ENCODE results near the gene ABHD6. TPM values are rescaled to one million over a fixed set of nuclear protein-coding genes. Genes with fewer than 3 reads are reported as not detected.

ABHD6 gene, protein sequence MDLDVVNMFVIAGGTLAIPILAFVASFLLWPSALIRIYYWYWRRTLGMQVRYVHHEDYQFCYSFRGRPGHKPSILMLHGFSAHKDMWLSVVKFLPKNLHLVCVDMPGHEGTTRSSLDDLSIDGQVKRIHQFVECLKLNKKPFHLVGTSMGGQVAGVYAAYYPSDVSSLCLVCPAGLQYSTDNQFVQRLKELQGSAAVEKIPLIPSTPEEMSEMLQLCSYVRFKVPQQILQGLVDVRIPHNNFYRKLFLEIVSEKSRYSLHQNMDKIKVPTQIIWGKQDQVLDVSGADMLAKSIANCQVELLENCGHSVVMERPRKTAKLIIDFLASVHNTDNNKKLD
- total RNA-seq (ENCODE audit: low replicate concordance) = 5.6 and 7.1 TPM in 2 replicates

DNA sequence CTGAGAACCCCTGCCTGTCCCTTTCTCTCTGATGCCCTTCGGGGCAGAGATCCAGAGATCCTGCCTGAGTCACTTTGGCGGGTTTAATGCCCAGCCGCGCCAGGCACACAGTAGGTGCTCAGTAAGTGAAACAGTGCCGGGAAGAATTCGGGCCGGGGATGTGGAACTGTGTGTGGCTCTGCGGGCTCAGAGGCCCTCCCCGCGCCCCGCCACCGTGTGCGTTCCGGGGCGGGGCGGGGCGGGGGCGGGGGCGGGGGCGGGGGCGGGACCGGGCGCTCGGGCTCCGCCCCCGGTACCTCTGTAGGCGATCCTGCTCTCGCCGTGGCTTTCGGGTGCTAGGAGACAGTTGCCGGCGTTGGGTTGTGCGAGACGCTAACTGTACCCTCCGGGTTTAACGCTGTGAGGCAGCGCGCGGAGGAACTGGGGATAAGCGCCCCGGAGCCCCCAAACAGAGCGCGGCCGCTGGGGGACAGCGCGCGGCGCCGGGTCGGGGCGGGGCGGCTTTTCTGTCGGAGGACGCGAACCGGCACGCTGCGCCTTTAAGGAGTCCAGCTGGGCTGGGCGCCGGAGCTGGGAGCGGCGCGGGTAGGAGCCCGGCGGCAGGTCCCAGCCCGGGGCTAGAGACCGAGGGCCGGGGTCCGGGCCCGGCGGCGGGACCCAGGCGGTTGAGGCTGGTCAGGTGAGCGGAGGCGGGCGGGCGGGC, at the start of gene ABHD6:
Gene ABHD6, plus strand, starts transcription at position 555 of the 703 bp plus-strand sequence. CDS start 18,795 bp downstream, outside the sequence.

DNA sequence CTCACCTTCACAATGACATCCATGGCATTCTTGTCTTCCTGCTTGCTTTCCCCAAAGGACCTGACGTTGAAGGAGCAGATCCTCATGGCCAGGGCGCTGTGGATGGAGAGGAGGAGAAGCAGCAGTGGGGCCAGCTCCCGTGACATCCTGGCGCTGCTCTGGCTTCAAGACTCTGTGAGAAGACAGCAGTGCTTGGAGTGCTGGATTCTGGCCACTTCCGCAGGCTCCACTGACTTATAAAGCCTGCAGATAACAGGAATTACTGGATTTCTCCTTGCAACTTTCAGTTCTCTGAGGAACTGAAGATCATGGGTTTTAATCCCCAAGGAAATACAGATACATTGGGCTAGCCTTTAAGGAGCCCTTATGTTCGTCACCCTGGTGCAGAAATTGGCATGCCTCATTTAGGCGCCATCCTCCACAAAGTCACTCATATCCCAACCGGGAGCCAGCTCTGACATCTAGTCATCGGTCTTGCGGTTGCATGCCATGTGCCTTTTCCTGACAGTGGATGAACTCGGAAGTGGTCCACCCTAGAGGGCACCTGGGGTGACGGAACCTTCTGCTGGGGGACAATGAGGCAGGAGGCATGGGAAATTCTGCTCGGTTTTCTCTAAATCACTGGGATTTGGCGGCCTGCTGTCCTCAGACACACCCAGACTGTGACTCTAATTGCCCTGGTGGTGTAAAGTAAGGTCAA, 26.7 kb upstream of the ABHD6 start, which contains the start of gene DNASE1L3:
Gene DNASE1L3, minus strand, starts transcription at position 212 of the 700 bp plus-strand sequence. Its CDS starts 66 bp downstream, at position 146.

DNA sequence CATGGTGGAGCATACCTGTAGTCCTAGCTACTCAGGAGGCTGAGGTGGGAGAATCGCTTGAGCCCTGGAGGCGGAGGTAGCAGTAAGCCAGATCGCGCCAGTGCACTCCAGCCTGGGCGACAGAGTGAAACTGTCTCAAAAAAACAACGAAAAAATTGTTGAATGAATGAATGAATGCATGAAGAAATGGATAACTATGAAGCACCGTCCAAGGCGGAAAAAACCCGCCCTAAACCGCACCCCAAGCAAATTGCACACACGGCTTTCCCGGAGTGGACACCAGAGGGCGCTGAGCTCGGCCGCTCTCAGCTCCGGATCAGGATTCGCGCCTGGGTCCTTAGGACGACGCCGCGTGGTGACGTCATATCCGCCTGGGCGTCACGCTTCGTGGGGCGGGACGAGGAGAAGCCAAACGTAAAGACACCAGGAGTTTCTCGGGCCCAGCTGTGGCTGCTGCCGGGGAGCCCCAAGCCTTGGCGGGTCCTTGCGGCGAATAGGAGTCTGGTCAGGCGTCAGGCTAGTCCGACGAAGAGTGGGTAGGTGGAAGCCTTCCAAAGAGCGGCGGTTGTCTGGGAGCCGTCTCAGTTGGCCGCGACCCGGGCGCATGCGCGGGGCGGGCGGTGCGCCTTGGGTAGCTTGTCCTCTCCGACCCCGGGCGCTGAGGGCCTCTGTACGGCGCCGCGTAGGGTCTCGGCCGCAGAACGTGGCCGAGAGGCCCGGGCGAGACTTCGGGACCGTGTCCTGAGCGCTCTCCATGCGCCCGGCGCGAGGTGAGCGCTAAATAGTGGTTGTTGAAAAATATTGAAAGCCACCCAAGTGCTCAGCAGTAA, 68.5 kb downstream of the ABHD6 start, which contains the start of the genes HTD2 and RPP14:
Gene HTD2, plus strand, starts transcription at position 639 of the 830 bp plus-strand sequence. CDS start 11,094 bp downstream, outside the sequence.
Gene RPP14, plus strand, starts transcription at position 364 of the 830 bp plus-strand sequence. CDS start 4,085 bp downstream, outside the sequence.

DNA sequence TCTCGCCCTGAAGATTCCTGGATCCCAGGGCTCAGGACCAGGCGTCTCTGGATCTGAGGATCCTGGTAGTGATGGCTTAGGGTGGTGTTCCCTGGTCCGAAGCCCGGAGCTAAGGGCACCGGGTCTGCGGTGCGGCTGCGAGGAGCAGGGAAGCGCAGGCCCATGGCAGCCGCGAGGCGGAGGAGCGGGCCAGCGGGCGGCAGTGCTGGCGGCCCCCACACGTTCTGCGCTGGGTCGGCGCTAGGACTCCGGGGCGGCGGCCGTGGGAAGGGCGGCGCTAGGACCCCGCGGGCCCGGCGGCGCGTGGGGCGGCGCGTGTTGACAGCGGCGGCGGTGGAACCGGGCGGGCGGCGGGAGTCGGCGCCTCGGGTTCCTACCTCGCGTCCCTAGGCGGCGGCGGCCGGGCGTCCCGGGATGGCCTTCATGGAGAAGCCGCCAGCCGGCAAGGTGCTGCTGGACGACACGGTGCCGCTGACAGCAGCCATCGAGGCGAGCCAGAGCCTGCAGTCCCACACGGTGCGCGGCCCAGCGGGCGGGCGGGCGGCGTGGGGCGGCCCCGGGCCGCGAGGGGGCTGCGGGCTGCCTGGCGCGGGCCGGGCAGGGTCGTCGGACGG, 95.1 kb downstream of the ABHD6 start, which contains the start of gene PXK:
Gene PXK, plus strand, starts transcription at position 318 of the 614 bp plus-strand sequence. Its CDS starts 97 bp downstream, at position 415.

Other genes starting within 250 kb of the ABHD6 start
- gene FLNB, start 229.4 kb upstream of the ABHD6 start, total RNA-seq (ENCODE audit: low replicate concordance) = 43.9 and 249 TPM in 2 replicates
- gene DNASE1L3, start 26.8 kb upstream of the ABHD6 start, total RNA-seq (ENCODE audit: low replicate concordance) = 0.12 TPM in 1 of 2 replicates, not detected in the other
- 8.0 and 8.9 TPM in 2 replicates for gene RPP14, start 68.5 kb downstream of the ABHD6 start, total RNA-seq (ENCODE audit: low replicate concordance)
- 3.4 and 5.3 TPM in 2 replicates for gene HTD2, start 68.7 kb downstream of the ABHD6 start, total RNA-seq (ENCODE audit: low replicate concordance)
- gene PXK, start 95.1 kb downstream of the ABHD6 start, total RNA-seq (ENCODE audit: low replicate concordance) = 18.9 and 35.5 TPM in 2 replicates
- gene PDHB, start 196.0 kb downstream of the ABHD6 start, total RNA-seq (ENCODE audit: low replicate concordance) = 54.1 and 87.4 TPM in 2 replicates